Measurements from ENCODE around the gene TMC3. TPM values are rescaled to one million over a fixed set of nuclear protein-coding genes. Genes with fewer than 3 reads are reported as not detected.

Gene TMC3
- not detected in 2 replicates for total RNA-seq (2014; rRNA removed; shearing (Covaris generic))
- not detected in 2 replicates for total RNA-seq (2022)
- Bru-seq, nascent RNA = not detected
- not detected for BruChase-seq, experiment 1, labeled RNA remaining after a 6-hour chase
- BruChase-seq, experiment 2, labeled RNA remaining after a 2-hour chase = not detected
- long read RNA-seq = 0 reads

DNA sequence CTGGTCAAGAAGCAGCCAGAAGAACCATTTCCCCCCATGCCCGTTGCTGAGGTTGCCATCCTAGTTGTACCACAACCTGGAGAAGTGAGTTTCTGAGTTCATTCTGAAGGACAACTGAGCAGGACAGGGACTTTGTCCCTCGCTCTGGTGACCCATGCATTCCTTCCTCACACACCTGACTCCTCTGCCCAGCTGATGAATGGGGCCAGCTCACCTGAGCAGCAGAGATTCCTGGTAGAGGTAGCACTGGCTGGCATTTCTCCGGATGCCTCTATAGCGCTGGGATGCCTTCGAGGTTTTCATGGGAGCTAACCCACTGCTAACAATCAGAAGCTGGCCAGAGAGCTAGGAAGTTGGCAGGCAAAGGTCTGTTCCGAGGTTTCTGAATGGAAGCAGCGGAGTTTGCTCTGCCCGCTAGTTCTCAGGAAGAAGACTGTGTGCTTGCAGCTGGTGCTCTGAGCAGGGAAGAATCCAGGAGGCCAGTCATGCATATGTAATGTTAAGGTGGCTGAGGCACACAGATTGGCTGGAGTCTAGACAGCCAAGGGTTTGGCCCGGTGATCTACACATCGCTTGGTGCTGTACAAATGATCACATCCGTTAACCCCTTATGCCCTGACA lies at the start of gene TMC3:
Gene TMC3 (minus strand): TSS at position 439 of the 621 bp plus-strand sequence. CDS start 136 bp downstream, at position 303.
- Histone ChIP-seq H3K4me1 (ENCODE audit: insufficient read depth, low read length, poor library complexity, severe bottlenecking) (no peaks in the 10 kb centered on the region), H3K9me2 (ENCODE audit: insufficient read depth, low read length) (no peaks in the 10 kb centered on the region), H3K79me2 (ENCODE audit: insufficient read depth, low read depth, low read length) (no peaks in the 10 kb centered on the region), H3K4me2 (ENCODE audit: low read length) (no peak within 1 kb of the TSS), H2AFZ (ENCODE audit: low read length) (no peak within 1 kb of the TSS), H3K9me3 (ENCODE audit: low read length) (no peaks in the 10 kb centered on the region), H4K20me1 (ENCODE audit: insufficient read depth, low read length) (no peaks in the 10 kb centered on the region), H3K27ac (ENCODE audit: low read depth, low read length, poor library complexity, severe bottlenecking) (no peak within 1 kb of the TSS), H3K4me3 (ENCODE audit: low read depth, low read length, poor library complexity, severe bottlenecking) (no peak within 1 kb of the TSS), H3K36me3 (ENCODE audit: insufficient read depth, low read length) (no peaks in the 10 kb centered on the region)
- no peak for TF ChIP-seq EZH2phosphoT487 (IDR thresholded peaks at IDR 0.05; ENCODE audit: borderline replicate concordance, low read depth, low read length)
- TF ChIP-seq, protein P1, sequence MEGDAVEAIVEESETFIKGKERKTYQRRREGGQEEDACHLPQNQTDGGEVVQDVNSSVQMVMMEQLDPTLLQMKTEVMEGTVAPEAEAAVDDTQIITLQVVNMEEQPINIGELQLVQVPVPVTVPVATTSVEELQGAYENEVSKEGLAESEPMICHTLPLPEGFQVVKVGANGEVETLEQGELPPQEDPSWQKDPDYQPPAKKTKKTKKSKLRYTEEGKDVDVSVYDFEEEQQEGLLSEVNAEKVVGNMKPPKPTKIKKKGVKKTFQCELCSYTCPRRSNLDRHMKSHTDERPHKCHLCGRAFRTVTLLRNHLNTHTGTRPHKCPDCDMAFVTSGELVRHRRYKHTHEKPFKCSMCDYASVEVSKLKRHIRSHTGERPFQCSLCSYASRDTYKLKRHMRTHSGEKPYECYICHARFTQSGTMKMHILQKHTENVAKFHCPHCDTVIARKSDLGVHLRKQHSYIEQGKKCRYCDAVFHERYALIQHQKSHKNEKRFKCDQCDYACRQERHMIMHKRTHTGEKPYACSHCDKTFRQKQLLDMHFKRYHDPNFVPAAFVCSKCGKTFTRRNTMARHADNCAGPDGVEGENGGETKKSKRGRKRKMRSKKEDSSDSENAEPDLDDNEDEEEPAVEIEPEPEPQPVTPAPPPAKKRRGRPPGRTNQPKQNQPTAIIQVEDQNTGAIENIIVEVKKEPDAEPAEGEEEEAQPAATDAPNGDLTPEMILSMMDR (conservative IDR thresholded peaks at IDR 0.05; ENCODE audit: low read length) = no peak
- no TSS peak for BruUV-seq (replicated peaks)
- intact Hi-C loops (cut with micrococcal nuclease; ENCODE audit: unreplicated experiment) = no loop called here
- ChIA-PET CTCF (ENCODE audit: unreplicated experiment) (no interaction called here), POLR2A (no interaction called here)
- no peak for DNase-seq (ENCODE audit: low spot score)

DNA sequence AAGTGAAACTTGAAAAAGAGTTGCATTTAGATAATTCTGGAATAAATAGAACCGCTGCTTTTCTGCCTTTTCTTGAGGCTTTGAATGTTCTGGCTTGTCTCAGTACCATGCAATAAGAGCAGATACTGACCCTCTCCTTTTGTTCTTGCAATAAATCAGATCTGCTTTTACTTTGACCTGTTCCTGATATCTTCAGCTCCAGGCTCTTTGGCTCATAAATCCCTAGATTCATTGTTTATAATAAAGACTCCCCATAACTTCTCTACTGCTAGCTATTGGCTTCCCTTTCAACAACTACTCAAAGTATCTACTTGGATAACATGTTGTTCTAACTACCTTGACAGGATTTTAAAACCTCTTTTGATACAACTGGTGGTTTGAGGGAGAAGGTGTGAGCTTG lies 47.4 kb upstream of the TMC3 start:
- Histone ChIP-seq H3K4me1 (ENCODE audit: insufficient read depth, low read length, poor library complexity, severe bottlenecking) (no peaks in the 10 kb centered on the region), H3K79me2 (ENCODE audit: insufficient read depth, low read depth, low read length) (no peaks in the 10 kb centered on the region), H4K20me1 (ENCODE audit: insufficient read depth, low read length) (no peaks in the 10 kb centered on the region), H3K4me3 (ENCODE audit: low read depth, low read length, poor library complexity, severe bottlenecking) (no peak overlapping the region), H3K9me2 (ENCODE audit: insufficient read depth, low read length) (no peaks in the 10 kb centered on the region), H3K9me3 (ENCODE audit: low read length) (no peaks in the 10 kb centered on the region), H3K36me3 (ENCODE audit: insufficient read depth, low read length) (no peaks in the 10 kb centered on the region), H2AFZ (ENCODE audit: low read length) (no peak overlapping the region), H3K27ac (ENCODE audit: low read depth, low read length, poor library complexity, severe bottlenecking) (no peak overlapping the region), H3K4me2 (ENCODE audit: low read length) (no peak overlapping the region)
- CTCF ChIA-PET (ENCODE audit: unreplicated experiment) = no interaction called here
- intact Hi-C loops (cut with micrococcal nuclease; ENCODE audit: unreplicated experiment) = no loop called here
- DNase-seq (ENCODE audit: low spot score) = no peak
- no TSS peak for BruUV-seq (replicated peaks)
- POLR2A ChIA-PET = interaction anchor here (0.7 to 1.4 kb wide), 4 partner anchors 9 to 429 kb away, joined by 3 to 4 read pairs (median 3); no protein-coding TSS in a partner anchor
- no peak for TF ChIP-seq EZH2phosphoT487 (IDR thresholded peaks at IDR 0.05; ENCODE audit: borderline replicate concordance, low read depth, low read length)
- TF ChIP-seq, protein P1 (conservative IDR thresholded peaks at IDR 0.05; ENCODE audit: low read length) = no peak

DNA sequence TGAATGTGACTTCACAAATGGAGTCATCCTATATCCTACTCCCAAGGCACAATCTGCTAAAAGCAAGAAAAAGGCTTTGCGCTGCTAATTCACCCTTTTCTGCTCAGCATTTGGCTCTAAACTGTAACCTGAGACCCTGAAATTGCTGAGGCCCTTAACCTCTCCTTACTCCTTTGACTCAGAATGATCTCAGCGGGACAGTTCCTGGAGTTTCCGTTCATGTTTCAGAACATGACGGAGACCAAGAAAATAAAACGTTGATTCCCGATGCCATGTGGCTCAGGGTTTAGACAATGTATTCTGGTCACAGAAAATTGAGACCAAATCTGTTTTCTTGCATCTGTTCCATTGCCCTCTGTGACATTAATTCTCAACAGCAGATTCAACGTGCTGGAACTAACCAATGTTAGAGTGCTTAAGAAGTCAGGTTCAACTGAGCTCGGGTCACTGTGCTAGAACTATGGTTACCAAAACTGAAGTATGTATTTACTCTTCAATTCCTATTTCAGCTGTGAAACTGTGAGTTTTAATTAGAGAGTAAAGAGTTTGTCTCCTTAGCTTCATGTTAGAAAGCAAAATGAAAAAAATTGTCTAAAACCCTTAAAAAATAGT lies 45.4 kb upstream of the TMC3 start:
- BruUV-seq (replicated peaks) = no TSS peak
- intact Hi-C loops (cut with micrococcal nuclease; ENCODE audit: unreplicated experiment) = no loop called here
- TF ChIP-seq, protein P1 (conservative IDR thresholded peaks at IDR 0.05; ENCODE audit: low read length) = no peak
- no peak for TF ChIP-seq EZH2phosphoT487 (IDR thresholded peaks at IDR 0.05; ENCODE audit: borderline replicate concordance, low read depth, low read length)
- H3K36me3 ChIP-seq (ENCODE audit: insufficient read depth, low read length) = no peaks in the 10 kb centered on the region
- POLR2A ChIA-PET = no interaction called here
- no peak for DNase-seq (ENCODE audit: low spot score)
- no peak overlapping the region for H3K4me3 ChIP-seq (ENCODE audit: low read depth, low read length, poor library complexity, severe bottlenecking)
- no peaks in the 10 kb centered on the region for H3K9me2 ChIP-seq (ENCODE audit: insufficient read depth, low read length)
- CTCF ChIA-PET (ENCODE audit: unreplicated experiment) = no interaction called here
- H3K27ac ChIP-seq (ENCODE audit: low read depth, low read length, poor library complexity, severe bottlenecking) = no peak overlapping the region
- no peak overlapping the region for H2AFZ ChIP-seq (ENCODE audit: low read length)
- H3K79me2 ChIP-seq (ENCODE audit: insufficient read depth, low read depth, low read length) = no peaks in the 10 kb centered on the region
- H3K4me1 ChIP-seq (ENCODE audit: insufficient read depth, low read length, poor library complexity, severe bottlenecking) = no peaks in the 10 kb centered on the region
- H3K4me2 ChIP-seq (ENCODE audit: low read length) = no peak overlapping the region
- no peaks in the 10 kb centered on the region for H4K20me1 ChIP-seq (ENCODE audit: insufficient read depth, low read length)
- no peaks in the 10 kb centered on the region for H3K9me3 ChIP-seq (ENCODE audit: low read length)
